GM12878 (cell line): Measurements from ENCODE around the gene TNFSF12. TPM values are rescaled to one million over a fixed set of nuclear protein-coding genes. Genes with fewer than 3 reads are reported as not detected.
A peak's percentile ranks its signal among the peaks of the same experiment; 100 is the strongest.

Experiments
- ATAC-seq: fragments of 200-7000 bp; cut with Tn5 transposase; 3 replicates; pipeline ENCODE4 v1.9.1; 2020; ENCODE audit warnings: mild to moderate bottlenecking, moderate library complexity
- BruUV-seq: library from RNA; stranded (reverse); fragments of 400-500 nt; replicated peaks from 2 replicates; lab custom pipeline; 2021; lab: Mats Ljungman, UMichigan
- CTCF ChIA-PET: fragments of 300-600 bp; sonication (Branson Sonifier 250); formaldehyde crosslinking; extraction: SDS; loops from one replicate; lab custom pipeline; 2021; ENCODE audit warnings: inconsistent platforms; lab: Yijun Ruan, JAX
- POLR2A ChIA-PET: fragments of 350-600 bp; formaldehyde crosslinking; extraction: SDS; loops from one replicate; lab custom pipeline; 2021; ENCODE audit warnings: inconsistent platforms; lab: Charles Lee
- RAD21 ChIA-PET: fragments of 300-600 bp; sonication (Branson Sonifier 250); formaldehyde crosslinking; loops from one replicate; lab custom pipeline; 2023; ENCODE audit warnings: antibody characterized with exemption; ENCODE audit not compliant: unreplicated experiment; lab: Charles Lee
- SMC1A ChIA-PET: fragments of 300-600 bp; sonication (Branson Sonifier 250); formaldehyde crosslinking; loops from one replicate; lab custom pipeline; 2023; ENCODE audit not compliant: unreplicated experiment, uncharacterized antibody; lab: Charles Lee
- DNase-seq: peaks from one replicate; pipeline ENCODE4 v3.0.0-alpha.2; 2011; ENCODE audit warnings: low read depth, low spot score
- FAIRE-seq: peaks from 3 replicates; lab custom pipeline; 2011; peaks lifted over from hg19 to GRCh38; lab: Jason Lieb, UNC
- H2AFZ ChIP-seq: 2 replicates; pipeline ENCODE4 v1.6.0; 2011; ENCODE audit warnings: low read depth, low read length, control low read depth; ENCODE audit not compliant: control insufficient read depth
- H3K27ac ChIP-seq: 2 replicates; pipeline ENCODE4 v1.5.1; 2011; ENCODE audit warnings: control low read depth; ENCODE audit not compliant: control insufficient read depth, insufficient read depth
- H3K27me3 ChIP-seq, 2 experiments: replicated peaks in 1 of 2; 2 replicates each; pipeline versions ENCODE4 v1.6.0 to v1.6.1; 2011; ENCODE audit warnings: low read length in 1 of 2; ENCODE audit not compliant: control insufficient read depth in 2 of 2, insufficient read depth in 2 of 2
- H3K36me3 ChIP-seq, 2 experiments: 2 replicates each; pipeline ENCODE4 v1.5.1; 2011; ENCODE audit warnings: low read length in 1 of 2; ENCODE audit not compliant: control insufficient read depth in 2 of 2, insufficient read depth in 2 of 2
- H3K4me1 ChIP-seq: 2 replicates; pipeline ENCODE4 v1.6.1; 2011; ENCODE audit warnings: mild to moderate bottlenecking, low read length, moderate library complexity, mixed read lengths; ENCODE audit not compliant: control insufficient read depth, insufficient read depth
- H3K4me2 ChIP-seq: 2 replicates; pipeline ENCODE4 v1.6.0; 2011; ENCODE audit warnings: control low read depth; ENCODE audit not compliant: control insufficient read depth, insufficient read depth
- H3K4me3 ChIP-seq: fragments of 200-600 bp; sonication (generic); 2 replicates; pipeline ENCODE4 v1.5.1; 2016
- H3K79me2 ChIP-seq: 2 replicates; pipeline ENCODE4 v1.6.0; 2011; ENCODE audit warnings: low read length; ENCODE audit not compliant: control insufficient read depth, insufficient read depth
- H3K9ac ChIP-seq: 2 replicates; pipeline ENCODE4 v1.8.0; 2011; ENCODE audit warnings: low read length, control low read depth, mixed read lengths; ENCODE audit not compliant: control insufficient read depth, insufficient read depth
- H3K9me3 ChIP-seq: replicated peaks from 3 replicates; pipeline ENCODE4 v1.5.1; 2011; ENCODE audit warnings: mild to moderate bottlenecking, low read length; ENCODE audit not compliant: control insufficient read depth, insufficient read depth
- H4K20me1 ChIP-seq: 2 replicates; pipeline ENCODE4 v1.6.0; 2011; ENCODE audit not compliant: control insufficient read depth, insufficient read depth
- CHD2 ChIP-seq: IDR thresholded peaks from 2 replicates; pipeline ENCODE4 v1.6.1; 2011; ENCODE audit warnings: low read depth, low read length, improper control_type of control experiment, borderline replicate concordance
- CREB1 ChIP-seq: IDR thresholded peaks from 2 replicates; pipeline ENCODE4 v1.6.1; 2012; ENCODE audit warnings: low read depth, mild to moderate bottlenecking, inconsistent platforms
- DPF2 ChIP-seq: fragments of 450-650 bp; IDR thresholded peaks from 2 replicates; pipeline ENCODE4 v1.6.1; 2017; ENCODE audit warnings: mild to moderate bottlenecking
- HSF1 ChIP-seq: fragments of 150-350 bp; IDR thresholded peaks from 2 replicates; pipeline ENCODE4 v1.6.1; 2014; ENCODE audit warnings: mild to moderate bottlenecking, low read depth, low read length
- NFYB ChIP-seq: IDR thresholded peaks from 2 replicates; pipeline ENCODE4 v1.6.1; 2011; ENCODE audit warnings: low read depth, mild to moderate bottlenecking, low read length, improper control_type of control experiment, moderate library complexity; ENCODE audit not compliant: insufficient read depth
- PRDM15 ChIP-seq: fragments of 450-650 bp; formaldehyde crosslinking; IDR thresholded peaks from 2 replicates; pipeline ENCODE4 v1.4.0; 2020; ENCODE audit warnings: mild to moderate bottlenecking, moderate library complexity
- SP1 ChIP-seq: IDR thresholded peaks from one replicate; pipeline ENCODE4 v1.6.1; 2011; ENCODE audit warnings: low read depth, low read length
- TAF1 ChIP-seq: IDR thresholded peaks from 2 replicates; pipeline ENCODE4 v1.6.1; 2011; ENCODE audit warnings: mild to moderate bottlenecking, low read depth, low read length, borderline replicate concordance
- WGBS: methylation state at CpG from one replicate; pipeline ENCODE4 v1.1.6; 2016; ENCODE audit warnings: low lambda C conversion rate; ENCODE audit not compliant: insufficient replicate concordance, insufficient coverage; ENCODE audit errors: missing lambda C conversion rate; 5-methylcytosine and 5-hydroxymethylcytosine counted together
- in situ Hi-C: fragments of 300-500 bp; cut with MboI; formaldehyde crosslinking; loops from 9 replicates; pipeline ENCODE4 v1.14.3; 2018; ENCODE audit warnings: mixed read lengths
- intact Hi-C: fragments of 100-400 bp; cut with micrococcal nuclease; formaldehyde crosslinking; loops from one replicate; pipeline ENCODE4 v1.14.2; 2022; ENCODE audit not compliant: unreplicated experiment
- polyA plus RNA-seq, 11 experiments: library from polyadenylated mRNA; depleted of rRNA in 4 of 11; unstranded in 6 of 11; stranded (reverse) in 5 of 11; fragments of >200 nt; fragmentation: Nextera tagmentation in 4 of 11; fragmentation: Illumina TruSeq in 1 of 11; extraction: Ambion mirVana in 4 of 11; extraction: Trizol in 1 of 11; gene quantifications; 1 replicate in 1 of 11; 2 replicates in 10 of 11; pipeline versions ENCODE4 v1.2.1 to v1.2.3, GENCODE V29; 2011 to 2016; ENCODE audit warnings: inconsistent platforms in 2 of 11, missing spikeins in 2 of 11, low read depth in 1 of 11
- total RNA-seq, 4 experiments: library from RNA; depleted of rRNA in 3 of 4; stranded (reverse); fragments of >200 nt in 3 of 4; fragmentation: Illumina TruSeq in 1 of 4; extraction: Trizol in 1 of 4; gene quantifications; 2 replicates each; pipeline versions ENCODE4 v1.2.1 to v1.2.3, GENCODE V29; 2013 to 2021
- TF ChIP-seq, protein P1 (sequence below): IDR thresholded peaks from 2 replicates; pipeline ENCODE4 v1.6.1; 2012; ENCODE audit warnings: mild to moderate bottlenecking, low read depth, low read length
- TF ChIP-seq, protein P2 (sequence below): fragments of 450-650 bp; conservative IDR thresholded peaks from 2 replicates; pipeline ENCODE4 v1.6.1; 2017; ENCODE audit warnings: mild to moderate bottlenecking, moderate library complexity

Gene TNFSF12
- total and polyA plus RNA-seq, 10 of the 15 experiments (the other 5 are each of a cell fraction or from before 2014, with no cell fraction given), result 0.32 to 7.0 (median 2.6) TPM

DNA sequence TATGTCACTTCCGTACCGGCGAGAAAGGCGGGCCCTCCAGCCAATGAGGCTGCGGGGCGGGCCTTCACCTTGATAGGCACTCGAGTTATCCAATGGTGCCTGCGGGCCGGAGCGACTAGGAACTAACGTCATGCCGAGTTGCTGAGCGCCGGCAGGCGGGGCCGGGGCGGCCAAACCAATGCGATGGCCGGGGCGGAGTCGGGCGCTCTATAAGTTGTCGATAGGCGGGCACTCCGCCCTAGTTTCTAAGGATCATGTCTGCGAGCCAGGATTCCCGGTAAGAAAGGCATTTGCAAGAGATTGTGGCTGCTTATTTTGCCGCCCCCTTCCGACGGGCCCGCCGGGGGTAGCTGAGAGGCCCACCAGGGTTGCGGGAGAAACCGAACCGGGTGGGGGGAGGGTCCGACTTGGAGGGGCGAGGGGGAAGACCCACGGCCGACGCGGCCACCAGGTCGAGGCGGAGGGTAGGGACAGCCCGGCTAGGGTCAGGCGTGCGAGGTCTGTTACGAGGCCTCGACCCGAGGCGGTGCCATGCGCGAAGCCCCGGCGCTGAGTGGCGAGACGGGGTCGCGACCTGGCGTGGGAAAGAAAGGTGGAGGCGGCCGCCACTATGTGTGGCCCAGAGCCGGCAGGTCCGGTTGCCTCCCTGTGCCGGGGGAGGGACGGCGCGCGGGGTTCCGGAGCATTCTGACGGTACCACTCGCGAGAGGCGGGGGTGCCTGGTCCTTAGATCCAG, 23.9 kb downstream of the TNFSF12 start:
- intact Hi-C loops (loop anchor here (1.0 to 5.0 kb wide), 3 partner anchors 11 to 115 kb away; partner anchors contain the start of genes POLR2A, SENP3, TP53 and WRAP53), in situ Hi-C loops (loop anchor here (25.0 kb wide), 1 partner anchor 535 kb away; the partner anchor contains the start of genes SLC16A11 and SLC16A13)
- Histone ChIP-seq H3K4me2 (peak overlapping the region; percentile 18; the same call in 1 of the 2 replicates), H3K4me3 (peak overlapping the region; percentile 93), H4K20me1 (peaks cover 25% of the 10 kb centered on the region), H3K36me3 (peaks cover 34 to 49% of the 10 kb centered on the region in 2 experiments), H3K9me3 (no peaks in the 10 kb centered on the region), H3K79me2 (peaks cover 54% of the 10 kb centered on the region), H2AFZ (no peak overlapping the region), H3K27ac (peak overlapping the region; percentile 97), H3K9ac (peak overlapping the region; percentile 99), H3K4me1 (peaks cover 21% of the 10 kb centered on the region), H3K27me3 (no peaks in the 10 kb centered on the region)
- ChIA-PET RAD21 (interaction anchor here (0.6 to 2.8 kb wide), 4 partner anchors 11 to 137 kb away, joined by 3 to 9 read pairs (median 6); partner anchors contain the start of genes MPDU1, TMEM102, TP53 and WRAP53), CTCF (interaction anchor here (1.0 to 1.3 kb wide), 2 partner anchors 114 to 115 kb away, joined by 5 read pairs; partner anchors contain the start of genes TP53 and WRAP53), SMC1A (no interaction called here), POLR2A (interaction anchor here (1.0 to 5.1 kb wide), 7 partner anchors 12 to 236 kb away, joined by 3 to 39 read pairs (median 4); partner anchors contain the start of genes ACAP1, FXR2, MPDU1 and TP53)
- ATAC-seq (peak; percentile 0), FAIRE-seq (no peak), DNase-seq (peak; percentile 98)
- under 1% methylated on average over 45 of the region's 73 CpGs for WGBS
- TSS peak; percentile 48 for BruUV-seq
- TF ChIP-seq TAF1 (peak; percentile 89), PRDM15 (peak; percentile 61; the same call in 1 of the 2 replicates), NFYB (peak; percentile 100), CHD2 (peak; percentile 98), CREB1 (peak; percentile 98), SP1 (peak; percentile 99), DPF2 (peak; percentile 100), HSF1 (no peak)
- TF ChIP-seq, protein P1, sequence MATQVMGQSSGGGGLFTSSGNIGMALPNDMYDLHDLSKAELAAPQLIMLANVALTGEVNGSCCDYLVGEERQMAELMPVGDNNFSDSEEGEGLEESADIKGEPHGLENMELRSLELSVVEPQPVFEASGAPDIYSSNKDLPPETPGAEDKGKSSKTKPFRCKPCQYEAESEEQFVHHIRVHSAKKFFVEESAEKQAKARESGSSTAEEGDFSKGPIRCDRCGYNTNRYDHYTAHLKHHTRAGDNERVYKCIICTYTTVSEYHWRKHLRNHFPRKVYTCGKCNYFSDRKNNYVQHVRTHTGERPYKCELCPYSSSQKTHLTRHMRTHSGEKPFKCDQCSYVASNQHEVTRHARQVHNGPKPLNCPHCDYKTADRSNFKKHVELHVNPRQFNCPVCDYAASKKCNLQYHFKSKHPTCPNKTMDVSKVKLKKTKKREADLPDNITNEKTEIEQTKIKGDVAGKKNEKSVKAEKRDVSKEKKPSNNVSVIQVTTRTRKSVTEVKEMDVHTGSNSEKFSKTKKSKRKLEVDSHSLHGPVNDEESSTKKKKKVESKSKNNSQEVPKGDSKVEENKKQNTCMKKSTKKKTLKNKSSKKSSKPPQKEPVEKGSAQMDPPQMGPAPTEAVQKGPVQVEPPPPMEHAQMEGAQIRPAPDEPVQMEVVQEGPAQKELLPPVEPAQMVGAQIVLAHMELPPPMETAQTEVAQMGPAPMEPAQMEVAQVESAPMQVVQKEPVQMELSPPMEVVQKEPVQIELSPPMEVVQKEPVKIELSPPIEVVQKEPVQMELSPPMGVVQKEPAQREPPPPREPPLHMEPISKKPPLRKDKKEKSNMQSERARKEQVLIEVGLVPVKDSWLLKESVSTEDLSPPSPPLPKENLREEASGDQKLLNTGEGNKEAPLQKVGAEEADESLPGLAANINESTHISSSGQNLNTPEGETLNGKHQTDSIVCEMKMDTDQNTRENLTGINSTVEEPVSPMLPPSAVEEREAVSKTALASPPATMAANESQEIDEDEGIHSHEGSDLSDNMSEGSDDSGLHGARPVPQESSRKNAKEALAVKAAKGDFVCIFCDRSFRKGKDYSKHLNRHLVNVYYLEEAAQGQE, result 0 out of 2 replicates have a peak, but pooled peaks have one; percentile 43
- TF ChIP-seq, protein P2, sequence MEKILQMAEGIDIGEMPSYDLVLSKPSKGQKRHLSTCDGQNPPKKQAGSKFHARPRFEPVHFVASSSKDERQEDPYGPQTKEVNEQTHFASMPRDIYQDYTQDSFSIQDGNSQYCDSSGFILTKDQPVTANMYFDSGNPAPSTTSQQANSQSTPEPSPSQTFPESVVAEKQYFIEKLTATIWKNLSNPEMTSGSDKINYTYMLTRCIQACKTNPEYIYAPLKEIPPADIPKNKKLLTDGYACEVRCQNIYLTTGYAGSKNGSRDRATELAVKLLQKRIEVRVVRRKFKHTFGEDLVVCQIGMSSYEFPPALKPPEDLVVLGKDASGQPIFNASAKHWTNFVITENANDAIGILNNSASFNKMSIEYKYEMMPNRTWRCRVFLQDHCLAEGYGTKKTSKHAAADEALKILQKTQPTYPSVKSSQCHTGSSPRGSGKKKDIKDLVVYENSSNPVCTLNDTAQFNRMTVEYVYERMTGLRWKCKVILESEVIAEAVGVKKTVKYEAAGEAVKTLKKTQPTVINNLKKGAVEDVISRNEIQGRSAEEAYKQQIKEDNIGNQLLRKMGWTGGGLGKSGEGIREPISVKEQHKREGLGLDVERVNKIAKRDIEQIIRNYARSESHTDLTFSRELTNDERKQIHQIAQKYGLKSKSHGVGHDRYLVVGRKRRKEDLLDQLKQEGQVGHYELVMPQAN, result peak; percentile 64; the same call in 1 of the 2 replicates
